HG03025 (cell line): ENCODE results near the gene TRAF4.
"Not testable (repeated sequence)": the region's sequence is repeated elsewhere in the genome, so short reads cannot be mapped to it uniquely, and the experiment has no call there.

Experiments used
- ATAC-seq: cut with Tn5 transposase; IDR thresholded peaks from one replicate; pipeline ENCODE4 v1.9.1; 2021; ENCODE audit warnings: mild to moderate bottlenecking, moderate library complexity; ENCODE audit not compliant: unreplicated experiment, low FRiP score

TRAF4 gene

GRCh38 chr17:28712705-28713415, 31.0 kb upstream of the TRAF4 start:
- no peak for ATAC-seq

GRCh38 chr17:28714281-28714680, 29.5 kb upstream of the TRAF4 start:
- ATAC-seq: no peak

- ATAC-seq: no peak
Measured at GRCh38 chr17:28715217-28715616, 28.6 kb upstream of the TRAF4 start.

- no peak for ATAC-seq
Measured at GRCh38 chr17:28716740-28717577, 26.9 kb upstream of the TRAF4 start.

GRCh38 chr17:28717578-28718332, 26.1 kb upstream of the TRAF4 start, which contains the start of gene RAB34:
RAB34 (minus strand) TSS chr17:28717868; CDS start chr17:28717266, 602 bp downstream.
- no peak for ATAC-seq

GRCh38 chr17:28718333-28719020, 25.3 kb upstream of the TRAF4 start:
- ATAC-seq: no peak

- no peak for ATAC-seq
Measured at GRCh38 chr17:28719021-28719433, 24.8 kb upstream of the TRAF4 start.

GRCh38 chr17:28720247-28720996, 23.4 kb upstream of the TRAF4 start:
- ATAC-seq: no peak

- not testable (repeated sequence) for ATAC-seq
Measured at GRCh38 chr17:28720997-28721329, 22.8 kb upstream of the TRAF4 start.

GRCh38 chr17:28722417-28723158, 21.2 kb upstream of the TRAF4 start:
- no peak for ATAC-seq

- ATAC-seq: no peak
Measured at GRCh38 chr17:28723159-28723835, 20.5 kb upstream of the TRAF4 start.

GRCh38 chr17:28723836-28724499, 19.8 kb upstream of the TRAF4 start:
- ATAC-seq: not testable (repeated sequence)

GRCh38 chr17:28724500-28725165, 19.2 kb upstream of the TRAF4 start:
- ATAC-seq: no peak

GRCh38 chr17:28725166-28725659, 18.6 kb upstream of the TRAF4 start:
- ATAC-seq: no peak

- ATAC-seq: no peak
Measured at GRCh38 chr17:28725660-28726225, 18.1 kb upstream of the TRAF4 start.

GRCh38 chr17:28726226-28726626, 17.6 kb upstream of the TRAF4 start, which contains the start of gene TLCD1:
TLCD1 (minus strand) TSS chr17:28726233; CDS start chr17:28726097, 136 bp downstream.
- ATAC-seq: peak; percentile 5
